H9 (cell line): ENCODE results near the gene DNASE1L1. TPM values are rescaled to one million over a fixed set of nuclear protein-coding genes. Genes with fewer than 3 reads are reported as not detected.

ENCODE experiments used
- DNase-seq: peaks from one replicate; pipeline ENCODE4 v3.0.0-alpha.2; 2017
- H2AFZ ChIP-seq: one replicate; pipeline ENCODE4 v1.6.1; 2013; ENCODE audit warnings: mild to moderate bottlenecking, low read length, control low read depth, moderate library complexity
- H2AK5ac ChIP-seq: 2 replicates; pipeline ENCODE4 v1.6.1; 2013; ENCODE audit warnings: low read length, control low read depth, mixed read lengths; ENCODE audit not compliant: insufficient read length
- H2BK120ac ChIP-seq: one replicate; pipeline ENCODE4 v1.6.1; 2013; ENCODE audit warnings: low read depth, mild to moderate bottlenecking, low read length, control low read depth, inconsistent platforms; ENCODE audit not compliant: poor library complexity, severe bottlenecking
- H2BK12ac ChIP-seq: 2 replicates; pipeline ENCODE4 v1.6.1; 2013; ENCODE audit warnings: low read length, control low read depth, mixed read lengths, low read depth; ENCODE audit not compliant: insufficient read length
- H2BK15ac ChIP-seq: 2 replicates; pipeline ENCODE4 v1.6.1; 2013; ENCODE audit warnings: low read depth, low read length, control low read depth
- H2BK20ac ChIP-seq: one replicate; pipeline ENCODE4 v1.6.1; 2013; ENCODE audit warnings: low read depth, mild to moderate bottlenecking, low read length, control low read depth, inconsistent platforms; ENCODE audit not compliant: poor library complexity, severe bottlenecking
- H2BK5ac ChIP-seq: 2 replicates; pipeline ENCODE4 v1.6.1; 2013; ENCODE audit warnings: low read length, control low read depth, mixed read lengths; ENCODE audit not compliant: insufficient read length
- H3K14ac ChIP-seq: 2 replicates; pipeline ENCODE4 v1.6.1; 2013; ENCODE audit warnings: low read length, control low read depth; ENCODE audit not compliant: insufficient read depth
- H3K18ac ChIP-seq: 2 replicates; pipeline ENCODE4 v1.6.1; 2013; ENCODE audit warnings: low read depth, mild to moderate bottlenecking, mixed read lengths, low read length, control low read depth; ENCODE audit not compliant: insufficient read length
- H3K23ac ChIP-seq: 2 replicates; pipeline ENCODE4 v1.6.1; 2013; ENCODE audit warnings: low read length, control low read depth, mixed read lengths, low read depth; ENCODE audit not compliant: insufficient read length
- H3K23me2 ChIP-seq: 2 replicates; pipeline ENCODE4 v1.6.1; 2013; ENCODE audit warnings: low read depth, mild to moderate bottlenecking, mixed read lengths, low read length, control low read depth; ENCODE audit not compliant: insufficient read length, poor library complexity, severe bottlenecking
- H3K27ac ChIP-seq: 2 replicates; pipeline ENCODE4 v1.5.1; 2013; ENCODE audit warnings: low read length, control low read depth, mixed read lengths, low read depth; ENCODE audit not compliant: insufficient read length
- H3K27me3 ChIP-seq: 2 replicates; pipeline ENCODE4 v1.6.1; 2013; ENCODE audit warnings: low read length, control low read depth, inconsistent platforms; ENCODE audit not compliant: insufficient read depth
- H3K4ac ChIP-seq: 2 replicates; pipeline ENCODE4 v1.6.1; 2013; ENCODE audit warnings: low read depth, mild to moderate bottlenecking, control low read depth, inconsistent platforms, low read length, moderate library complexity
- H3K4me1 ChIP-seq: 2 replicates; pipeline ENCODE4 v1.6.1; 2013; ENCODE audit warnings: low read length, control low read depth, inconsistent platforms; ENCODE audit not compliant: insufficient read depth
- H3K4me2 ChIP-seq: 2 replicates; pipeline ENCODE4 v1.6.1; 2013; ENCODE audit warnings: low read length, control low read depth, mixed read lengths; ENCODE audit not compliant: insufficient read length, insufficient read depth
- H3K56ac ChIP-seq: 2 replicates; pipeline ENCODE4 v1.6.1; 2013; ENCODE audit warnings: low read depth, mild to moderate bottlenecking, mixed read lengths, low read length, control low read depth; ENCODE audit not compliant: insufficient read length
- H3K79me1 ChIP-seq: 2 replicates; pipeline ENCODE4 v1.6.1; 2013; ENCODE audit warnings: low read depth, mild to moderate bottlenecking, moderate library complexity, low read length, control low read depth, inconsistent platforms; ENCODE audit not compliant: insufficient read depth, poor library complexity, severe bottlenecking
- H3K79me2 ChIP-seq: 2 replicates; pipeline ENCODE4 v1.6.1; 2013; ENCODE audit warnings: low read length, control low read depth, inconsistent platforms; ENCODE audit not compliant: insufficient read depth
- H3K9ac ChIP-seq: 2 replicates; pipeline ENCODE4 v1.6.1; 2013; ENCODE audit warnings: low read length, control low read depth, mixed read lengths; ENCODE audit not compliant: insufficient read length; ENCODE audit errors: extremely low read depth
- H3K9me3 ChIP-seq: one replicate; pipeline ENCODE4 v1.6.1; 2013; ENCODE audit warnings: low read depth, low read length, inconsistent platforms; ENCODE audit not compliant: control insufficient read depth
- H3T11ph ChIP-seq: one replicate; pipeline ENCODE4 v1.6.1; 2013; ENCODE audit warnings: mild to moderate bottlenecking, low read length, control low read depth, inconsistent platforms
- H4K20me1 ChIP-seq: one replicate; pipeline ENCODE4 v1.6.1; 2013; ENCODE audit not compliant: control insufficient read depth, insufficient read length, insufficient read depth
- H4K5ac ChIP-seq: 2 replicates; pipeline ENCODE4 v1.6.1; 2013; ENCODE audit warnings: low read depth, mild to moderate bottlenecking, mixed read lengths, low read length, control low read depth; ENCODE audit not compliant: insufficient read length
- H4K8ac ChIP-seq: replicated peaks from 2 replicates; pipeline ENCODE4 v1.6.1; 2013; ENCODE audit warnings: low read length, control low read depth, mixed read lengths, low read depth; ENCODE audit not compliant: insufficient read length
- H4K91ac ChIP-seq: 2 replicates; pipeline ENCODE4 v1.6.1; 2013; ENCODE audit warnings: low read depth, mild to moderate bottlenecking, moderate library complexity, mixed read lengths, low read length, control low read depth; ENCODE audit not compliant: insufficient read length
- H3K27ac Mint-ChIP-seq, 3 experiments: 2 replicates in 2 of 3; 3 replicates in 1 of 3; pipeline ENCODE4 v1.8.0; 2020 to 2021; ENCODE audit warnings: mixed read lengths in 3 of 3, mild to moderate bottlenecking in 1 of 3, moderate library complexity in 1 of 3
- H3K27me3 Mint-ChIP-seq: 2 replicates; pipeline ENCODE4 v1.8.0; 2021; ENCODE audit warnings: low read depth, mild to moderate bottlenecking, moderate library complexity, mixed read lengths
- H3K36me3 Mint-ChIP-seq, 3 experiments: 2 replicates in 2 of 3; 3 replicates in 1 of 3; pipeline ENCODE4 v1.8.0; 2020 to 2021; ENCODE audit warnings: low read depth in 3 of 3, mixed read lengths in 3 of 3; ENCODE audit not compliant: insufficient read depth in 1 of 3
- H3K4me1 Mint-ChIP-seq, 2 experiments: 2 replicates each; pipeline ENCODE4 v1.8.0; 2020; ENCODE audit warnings: mixed read lengths in 2 of 2
- H3K4me3 Mint-ChIP-seq, 2 experiments: 2 replicates in 1 of 2; 3 replicates in 1 of 2; pipeline ENCODE4 v1.8.0; 2020 to 2021; ENCODE audit warnings: mild to moderate bottlenecking in 2 of 2, mixed read lengths in 2 of 2, moderate library complexity in 1 of 2
- H3K9me3 Mint-ChIP-seq, 2 experiments: 2 replicates in 1 of 2; 3 replicates in 1 of 2; pipeline ENCODE4 v1.8.0; 2020; ENCODE audit warnings: mild to moderate bottlenecking in 2 of 2, mixed read lengths in 2 of 2, moderate library complexity in 1 of 2
- WGBS: extraction: QIAGEN DNeasy Blood & Tissue Kit; methylation state at CpG from one replicate; pipeline ENCODE4 v1.1.7; 2013; ENCODE audit warnings: missing lambda C conversion rate, low lambda C conversion rate, mixed read lengths; ENCODE audit not compliant: insufficient read length; ENCODE audit errors: extremely low coverage; 5-methylcytosine and 5-hydroxymethylcytosine counted together
- total RNA-seq: library from RNA; stranded (reverse); gene quantifications from 2 replicates; pipeline ENCODE4 v1.2.1, GENCODE V29; 2021
- TF ChIP-seq, protein P1 (sequence below): fragments of 200-600 bp; sonication (generic); conservative IDR thresholded peaks from 3 replicates; pipeline ENCODE4 v1.8.0; 2021; ENCODE audit warnings: antibody characterized with exemption, mild to moderate bottlenecking

Gene DNASE1L1
- total RNA-seq, 1 experiment from 2014 or later: 14.5 TPM

DNA sequence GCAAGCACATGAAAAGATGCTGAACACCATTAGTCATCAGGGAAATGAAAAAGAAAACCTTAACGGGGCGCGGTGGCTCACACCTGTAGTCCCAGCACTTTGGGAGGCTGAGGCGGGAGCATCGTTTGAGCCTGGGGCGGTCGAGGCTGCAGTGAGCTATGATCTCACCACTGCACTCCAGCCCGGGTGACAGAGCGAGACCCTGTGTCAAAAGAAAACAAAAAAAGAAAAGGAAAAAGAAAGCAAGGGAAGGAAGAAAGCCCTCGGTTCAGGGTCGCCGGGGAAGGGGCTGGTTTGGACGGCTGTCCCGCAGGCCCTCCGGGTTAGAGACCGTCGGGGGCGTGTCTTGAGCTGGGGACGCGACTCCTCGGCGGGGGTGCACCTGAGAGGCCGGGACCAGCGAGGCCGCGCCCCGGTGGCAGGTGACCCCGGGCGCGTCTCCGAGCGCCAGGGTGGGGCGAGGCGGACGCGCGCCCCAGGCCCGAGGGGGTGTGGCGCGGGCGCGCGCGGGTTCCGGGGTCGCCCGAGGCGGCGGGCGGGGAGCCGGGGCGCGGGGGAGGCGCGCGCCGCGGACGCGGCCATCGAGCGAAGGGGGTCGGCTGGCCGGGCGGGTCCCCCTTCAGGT is 48.5 kb upstream of the DNASE1L1 start:
- Histone ChIP-seq H3T11ph (no peak overlapping the region), H4K20me1 (no peaks in the 10 kb centered on the region), H2BK5ac (no peak overlapping the region), H3K27ac (no peak overlapping the region), H3K79me2 (no peaks in the 10 kb centered on the region), H3K18ac (no peak overlapping the region), H3K9me3 (peaks cover 9% of the 10 kb centered on the region), H3K4me1 (no peaks in the 10 kb centered on the region), H2BK12ac (no peak overlapping the region), H3K79me1 (no peaks in the 10 kb centered on the region), H2AFZ (no peak overlapping the region), H3K27me3 (no peaks in the 10 kb centered on the region; the same call in 1 of the 2 replicates), H2BK15ac (no peak overlapping the region), H3K14ac (no peak overlapping the region), H3K23me2 (peaks cover 8% of the 10 kb centered on the region), H2BK120ac (no peak overlapping the region), H3K4me2 (no peak overlapping the region), H4K91ac (no peak overlapping the region), H3K4ac (no peak overlapping the region), H4K8ac (no peak overlapping the region), H3K9ac (no peak overlapping the region), H4K5ac (no peak overlapping the region), H3K23ac (no peak overlapping the region), H2BK20ac (no peak overlapping the region), H2AK5ac (no peak overlapping the region), H3K56ac (no peak overlapping the region)
- peaks cover 0 to 7% of the 10 kb centered on the region in 2 experiments; a peak in 1 of 4 replicates for H3K4me1 Mint-ChIP-seq
- H3K9me3 Mint-ChIP-seq: peaks cover 65 to 85% of the 10 kb centered on the region in 2 experiments
- peaks cover 25 to 32% (median 26%) of the 10 kb centered on the region in 3 experiments for H3K36me3 Mint-ChIP-seq
- peak overlapping the region; percentile 65 to 88 for H3K4me3 Mint-ChIP-seq
- DNase-seq: peak; percentile 75
- peak overlapping the region in 1 of 3 experiments; percentile 22; a peak in 1 of 7 replicates for H3K27ac Mint-ChIP-seq
- WGBS: no CpG with 5 or more reads among the region's 65 CpGs
- TF ChIP-seq, protein P1, sequence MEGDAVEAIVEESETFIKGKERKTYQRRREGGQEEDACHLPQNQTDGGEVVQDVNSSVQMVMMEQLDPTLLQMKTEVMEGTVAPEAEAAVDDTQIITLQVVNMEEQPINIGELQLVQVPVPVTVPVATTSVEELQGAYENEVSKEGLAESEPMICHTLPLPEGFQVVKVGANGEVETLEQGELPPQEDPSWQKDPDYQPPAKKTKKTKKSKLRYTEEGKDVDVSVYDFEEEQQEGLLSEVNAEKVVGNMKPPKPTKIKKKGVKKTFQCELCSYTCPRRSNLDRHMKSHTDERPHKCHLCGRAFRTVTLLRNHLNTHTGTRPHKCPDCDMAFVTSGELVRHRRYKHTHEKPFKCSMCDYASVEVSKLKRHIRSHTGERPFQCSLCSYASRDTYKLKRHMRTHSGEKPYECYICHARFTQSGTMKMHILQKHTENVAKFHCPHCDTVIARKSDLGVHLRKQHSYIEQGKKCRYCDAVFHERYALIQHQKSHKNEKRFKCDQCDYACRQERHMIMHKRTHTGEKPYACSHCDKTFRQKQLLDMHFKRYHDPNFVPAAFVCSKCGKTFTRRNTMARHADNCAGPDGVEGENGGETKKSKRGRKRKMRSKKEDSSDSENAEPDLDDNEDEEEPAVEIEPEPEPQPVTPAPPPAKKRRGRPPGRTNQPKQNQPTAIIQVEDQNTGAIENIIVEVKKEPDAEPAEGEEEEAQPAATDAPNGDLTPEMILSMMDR: no peak
- H3K27me3 Mint-ChIP-seq: peaks cover 25% of the 10 kb centered on the region
